B cell (primary cell): Measurements from ENCODE around the gene NFE2.

Source experiments
- EZH2 ChIP-seq: IDR thresholded peaks from 2 replicates; pipeline ENCODE4 v1.6.1; 2012; ENCODE audit warnings: borderline replicate concordance, low read depth, mild to moderate bottlenecking, moderate library complexity, low read length; ENCODE audit not compliant: insufficient read depth, poor library complexity, severe bottlenecking
- TF ChIP-seq, protein P1 (sequence below): fragments of 200-600 bp; IDR thresholded peaks from one replicate; pipeline ENCODE4 v1.8.0; 2022; ENCODE audit warnings: antibody characterized with exemption, mild to moderate bottlenecking

DNA sequence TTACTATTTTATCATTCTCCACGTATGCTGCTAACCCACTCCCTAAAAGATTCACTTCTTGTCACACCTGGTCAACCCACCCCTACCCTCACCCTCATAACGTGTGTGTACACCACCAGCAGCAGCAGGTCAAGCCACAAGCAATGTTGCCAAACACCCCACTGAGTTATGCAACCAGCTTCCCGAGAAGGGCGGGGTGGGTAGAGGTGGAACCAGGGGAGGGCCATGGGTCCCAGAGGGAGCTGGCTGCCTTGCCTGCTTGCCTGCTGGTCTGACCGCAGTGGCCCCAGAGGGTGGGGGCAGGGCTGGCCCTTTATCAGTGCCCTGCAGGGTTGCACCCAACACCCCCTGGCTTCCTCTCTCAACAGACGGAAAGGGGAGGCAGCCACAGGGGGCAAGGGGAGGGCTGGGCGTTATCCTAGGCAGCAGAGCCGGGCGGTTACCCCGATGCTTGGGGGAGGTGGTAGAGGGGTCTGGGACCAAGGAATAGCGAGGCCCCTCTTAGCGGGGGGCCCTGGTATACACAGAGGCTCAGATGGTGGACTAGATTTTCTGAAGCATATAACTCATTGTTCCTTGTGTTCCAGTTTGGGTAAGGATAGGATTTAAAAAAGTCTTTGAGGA is 3.5 kb upstream of the NFE2 start:
- TF ChIP-seq, protein P1, sequence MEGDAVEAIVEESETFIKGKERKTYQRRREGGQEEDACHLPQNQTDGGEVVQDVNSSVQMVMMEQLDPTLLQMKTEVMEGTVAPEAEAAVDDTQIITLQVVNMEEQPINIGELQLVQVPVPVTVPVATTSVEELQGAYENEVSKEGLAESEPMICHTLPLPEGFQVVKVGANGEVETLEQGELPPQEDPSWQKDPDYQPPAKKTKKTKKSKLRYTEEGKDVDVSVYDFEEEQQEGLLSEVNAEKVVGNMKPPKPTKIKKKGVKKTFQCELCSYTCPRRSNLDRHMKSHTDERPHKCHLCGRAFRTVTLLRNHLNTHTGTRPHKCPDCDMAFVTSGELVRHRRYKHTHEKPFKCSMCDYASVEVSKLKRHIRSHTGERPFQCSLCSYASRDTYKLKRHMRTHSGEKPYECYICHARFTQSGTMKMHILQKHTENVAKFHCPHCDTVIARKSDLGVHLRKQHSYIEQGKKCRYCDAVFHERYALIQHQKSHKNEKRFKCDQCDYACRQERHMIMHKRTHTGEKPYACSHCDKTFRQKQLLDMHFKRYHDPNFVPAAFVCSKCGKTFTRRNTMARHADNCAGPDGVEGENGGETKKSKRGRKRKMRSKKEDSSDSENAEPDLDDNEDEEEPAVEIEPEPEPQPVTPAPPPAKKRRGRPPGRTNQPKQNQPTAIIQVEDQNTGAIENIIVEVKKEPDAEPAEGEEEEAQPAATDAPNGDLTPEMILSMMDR: no peak
- TF ChIP-seq EZH2: no peak
